Liver (tissue), 9 donors: ENCODE data around the gene THBS2. TPM values are rescaled to one million over a fixed set of nuclear protein-coding genes. Genes with fewer than 3 reads are reported as not detected.

ENCODE experiments used
- DNase-seq: peaks from one replicate; pipeline ENCODE4 v3.0.0-alpha.2; 2017; ENCODE audit warnings: low spot score
- H3K27ac ChIP-seq, 2 donors: one replicate each; pipeline ENCODE4 v1.7.0; 2013; ENCODE audit warnings: inconsistent platforms in 2 of 2, low read length in 2 of 2, control low read depth in 1 of 2, low read depth in 1 of 2, mild to moderate bottlenecking in 1 of 2
- H3K27me3 ChIP-seq, 4 donors: one replicate each; pipeline versions ENCODE4 v1.6.1 to v1.7.0; 2013; ENCODE audit warnings: low read length in 3 of 4, inconsistent platforms in 1 of 4, mild to moderate bottlenecking in 1 of 4, moderate library complexity in 1 of 4; ENCODE audit not compliant: control insufficient read depth in 4 of 4, insufficient read depth in 4 of 4
- H3K36me3 ChIP-seq, 4 donors: one replicate each; pipeline versions ENCODE4 v1.6.1 to v1.7.0; 2013; ENCODE audit warnings: low read length in 3 of 4, mild to moderate bottlenecking in 3 of 4, low read depth in 1 of 4, moderate library complexity in 1 of 4; ENCODE audit not compliant: control insufficient read depth in 4 of 4, insufficient read depth in 3 of 4
- H3K4me1 ChIP-seq, 4 donors: one replicate each; pipeline versions ENCODE4 v1.6.1 to v1.7.0; 2013; ENCODE audit warnings: low read length in 3 of 4, mild to moderate bottlenecking in 3 of 4, moderate library complexity in 1 of 4; ENCODE audit not compliant: control insufficient read depth in 4 of 4, insufficient read depth in 4 of 4
- H3K4me3 ChIP-seq, 3 donors: one replicate each; pipeline versions ENCODE4 v1.6.1 to v1.7.0; 2013; ENCODE audit warnings: low read length in 3 of 3, control low read depth in 1 of 3, low read depth in 1 of 3, mild to moderate bottlenecking in 1 of 3
- H3K9ac ChIP-seq, 2 donors: one replicate each; pipeline ENCODE4 v1.7.0; 2013; ENCODE audit warnings: low read length in 2 of 2, mild to moderate bottlenecking in 2 of 2, moderate library complexity in 2 of 2, control low read depth in 1 of 2, low read depth in 1 of 2
- H3K9me3 ChIP-seq, 4 donors: one replicate each; pipeline versions ENCODE4 v1.6.1 to v1.7.0; 2013; ENCODE audit warnings: low read length in 3 of 4; ENCODE audit not compliant: control insufficient read depth in 4 of 4
- FOXA1 ChIP-seq: IDR thresholded peaks from 2 replicates; pipeline ENCODE4 v1.6.1; 2016; ENCODE audit warnings: antibody characterized with exemption
- FOXA2 ChIP-seq: IDR thresholded peaks from 2 replicates; pipeline ENCODE4 v1.6.1; 2016; ENCODE audit warnings: antibody characterized with exemption
- HNF4A ChIP-seq, 2 donors: conservative IDR thresholded peaks; 2 replicates each; pipeline ENCODE4 v1.6.1; 2016; ENCODE audit warnings: antibody characterized with exemption in 2 of 2, mild to moderate bottlenecking in 2 of 2
- HNF4G ChIP-seq: IDR thresholded peaks from 2 replicates; pipeline ENCODE4 v1.6.1; 2016; ENCODE audit warnings: antibody characterized with exemption
- JUND ChIP-seq, 2 donors: IDR thresholded peaks; 2 replicates each; pipeline ENCODE4 v1.6.1; 2016; ENCODE audit warnings: antibody characterized with exemption in 2 of 2
- NR2F2 ChIP-seq: IDR thresholded peaks from 2 replicates; pipeline ENCODE4 v1.6.1; 2016; ENCODE audit warnings: antibody characterized with exemption
- RAD21 ChIP-seq, 2 donors: IDR thresholded peaks; 2 replicates each; pipeline ENCODE4 v1.6.1; 2016; ENCODE audit warnings: antibody characterized with exemption in 2 of 2, mild to moderate bottlenecking in 2 of 2
- RXRA ChIP-seq, 2 donors: IDR thresholded peaks; 2 replicates each; pipeline ENCODE4 v1.6.1; 2017 to 2018; ENCODE audit warnings: antibody characterized with exemption in 2 of 2, mild to moderate bottlenecking in 1 of 2
- SP1 ChIP-seq: IDR thresholded peaks from 2 replicates; pipeline ENCODE4 v1.6.1; 2018; ENCODE audit warnings: antibody characterized with exemption, mild to moderate bottlenecking
- TAF1 ChIP-seq: conservative IDR thresholded peaks from 2 replicates; pipeline ENCODE4 v1.6.1; 2016; ENCODE audit warnings: antibody characterized with exemption, mild to moderate bottlenecking
- YY1 ChIP-seq: IDR thresholded peaks from 2 replicates; pipeline ENCODE4 v1.6.1; 2016; ENCODE audit warnings: antibody characterized with exemption, mild to moderate bottlenecking
- WGBS: extraction: QIAGEN DNeasy Blood & Tissue Kit; methylation state at CpG from one replicate; pipeline ENCODE4 v1.1.7; 2013; 5-methylcytosine and 5-hydroxymethylcytosine counted together
- polyA plus RNA-seq, 2 donors: library from polyadenylated mRNA; stranded (reverse) in 1 of 2; unstranded in 1 of 2; fragments of 200-250 nt in 1 of 2; fragments of >200 nt in 1 of 2; fragmentation: Nextera tagmentation in 1 of 2; extraction: Ambion mirVana in 1 of 2; gene quantifications; one replicate each; pipeline versions ENCODE4 v1.2.1 to v1.2.3, GENCODE V29; 2013 to 2015
- total RNA-seq, 2 donors: library from RNA; depleted of rRNA; stranded (reverse); fragments of >200 nt; gene quantifications; one replicate each; pipeline ENCODE4 v1.2.3, GENCODE V29; 2014
- TF ChIP-seq, protein P1 (sequence below): IDR thresholded peaks from 2 replicates; pipeline ENCODE4 v1.6.1; 2016; ENCODE audit warnings: antibody characterized with exemption
- TF ChIP-seq, protein P2 (sequence below): IDR thresholded peaks from 2 replicates; pipeline ENCODE4 v1.6.1; 2016; ENCODE audit warnings: antibody characterized with exemption, mild to moderate bottlenecking
- TF ChIP-seq, protein P3 (sequence below): IDR thresholded peaks from 2 replicates; pipeline ENCODE4 v1.6.1; 2016; ENCODE audit warnings: antibody characterized with exemption
- TF ChIP-seq, protein P4 (sequence below): IDR thresholded peaks from 2 replicates; pipeline ENCODE4 v1.6.1; 2016; ENCODE audit warnings: antibody characterized with exemption
- donor health status: healthy.
- donor health status: healthy.
- donor health status: healthy.
- donor health status: healthy.
- donor health status: healthy.

THBS2 gene
- total and polyA plus RNA-seq, 4 donors, result 0.35 to 7.6 (median 6.2) TPM

DNA sequence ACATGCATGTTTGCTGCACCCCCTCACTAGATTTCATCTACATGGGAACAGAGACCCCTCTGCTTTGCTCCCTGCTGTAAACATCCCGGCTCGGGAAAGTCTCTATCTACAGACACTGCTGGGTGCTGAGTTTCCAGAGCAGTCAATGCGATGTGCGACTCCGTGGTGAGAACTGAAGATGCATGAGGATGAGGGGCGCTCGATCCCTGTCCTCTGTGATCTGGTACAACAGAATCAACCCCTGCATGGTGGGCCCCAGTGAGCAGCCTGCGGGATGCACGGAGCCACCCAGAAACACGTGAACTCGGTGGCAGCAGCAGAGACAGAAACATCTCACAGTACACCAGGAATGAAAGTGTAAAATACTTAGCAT is 83.1 kb downstream of the THBS2 start:
- no peaks in the 10 kb centered on the region for H3K4me1 ChIP-seq
- DNase-seq, result no peak
- H3K27ac ChIP-seq, result no peak overlapping the region
- WGBS, result 88% methylated on average over 11 of the region's 11 CpGs
- TF ChIP-seq, protein P1, sequence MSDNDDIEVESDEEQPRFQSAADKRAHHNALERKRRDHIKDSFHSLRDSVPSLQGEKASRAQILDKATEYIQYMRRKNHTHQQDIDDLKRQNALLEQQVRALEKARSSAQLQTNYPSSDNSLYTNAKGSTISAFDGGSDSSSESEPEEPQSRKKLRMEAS, result no peak
- TF ChIP-seq NR2F2 (no peak), HNF4A (conservative IDR thresholded peaks at IDR 0.05) (no peak), HNF4G (no peak), SP1 (no peak), FOXA1 (no peak), RXRA (IDR thresholded peaks at IDR 0.05) (no peak), JUND (IDR thresholded peaks at IDR 0.05) (no peak), YY1 (no peak), TAF1 (no peak)
- TF ChIP-seq, protein P2, sequence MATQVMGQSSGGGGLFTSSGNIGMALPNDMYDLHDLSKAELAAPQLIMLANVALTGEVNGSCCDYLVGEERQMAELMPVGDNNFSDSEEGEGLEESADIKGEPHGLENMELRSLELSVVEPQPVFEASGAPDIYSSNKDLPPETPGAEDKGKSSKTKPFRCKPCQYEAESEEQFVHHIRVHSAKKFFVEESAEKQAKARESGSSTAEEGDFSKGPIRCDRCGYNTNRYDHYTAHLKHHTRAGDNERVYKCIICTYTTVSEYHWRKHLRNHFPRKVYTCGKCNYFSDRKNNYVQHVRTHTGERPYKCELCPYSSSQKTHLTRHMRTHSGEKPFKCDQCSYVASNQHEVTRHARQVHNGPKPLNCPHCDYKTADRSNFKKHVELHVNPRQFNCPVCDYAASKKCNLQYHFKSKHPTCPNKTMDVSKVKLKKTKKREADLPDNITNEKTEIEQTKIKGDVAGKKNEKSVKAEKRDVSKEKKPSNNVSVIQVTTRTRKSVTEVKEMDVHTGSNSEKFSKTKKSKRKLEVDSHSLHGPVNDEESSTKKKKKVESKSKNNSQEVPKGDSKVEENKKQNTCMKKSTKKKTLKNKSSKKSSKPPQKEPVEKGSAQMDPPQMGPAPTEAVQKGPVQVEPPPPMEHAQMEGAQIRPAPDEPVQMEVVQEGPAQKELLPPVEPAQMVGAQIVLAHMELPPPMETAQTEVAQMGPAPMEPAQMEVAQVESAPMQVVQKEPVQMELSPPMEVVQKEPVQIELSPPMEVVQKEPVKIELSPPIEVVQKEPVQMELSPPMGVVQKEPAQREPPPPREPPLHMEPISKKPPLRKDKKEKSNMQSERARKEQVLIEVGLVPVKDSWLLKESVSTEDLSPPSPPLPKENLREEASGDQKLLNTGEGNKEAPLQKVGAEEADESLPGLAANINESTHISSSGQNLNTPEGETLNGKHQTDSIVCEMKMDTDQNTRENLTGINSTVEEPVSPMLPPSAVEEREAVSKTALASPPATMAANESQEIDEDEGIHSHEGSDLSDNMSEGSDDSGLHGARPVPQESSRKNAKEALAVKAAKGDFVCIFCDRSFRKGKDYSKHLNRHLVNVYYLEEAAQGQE, result no peak
- no peaks in the 10 kb centered on the region for H3K9me3 ChIP-seq
- no peaks in the 10 kb centered on the region for H3K27me3 ChIP-seq
- H3K9ac ChIP-seq, result no peak overlapping the region
- H3K4me3 ChIP-seq, result no peak overlapping the region
- no peaks in the 10 kb centered on the region for H3K36me3 ChIP-seq

DNA sequence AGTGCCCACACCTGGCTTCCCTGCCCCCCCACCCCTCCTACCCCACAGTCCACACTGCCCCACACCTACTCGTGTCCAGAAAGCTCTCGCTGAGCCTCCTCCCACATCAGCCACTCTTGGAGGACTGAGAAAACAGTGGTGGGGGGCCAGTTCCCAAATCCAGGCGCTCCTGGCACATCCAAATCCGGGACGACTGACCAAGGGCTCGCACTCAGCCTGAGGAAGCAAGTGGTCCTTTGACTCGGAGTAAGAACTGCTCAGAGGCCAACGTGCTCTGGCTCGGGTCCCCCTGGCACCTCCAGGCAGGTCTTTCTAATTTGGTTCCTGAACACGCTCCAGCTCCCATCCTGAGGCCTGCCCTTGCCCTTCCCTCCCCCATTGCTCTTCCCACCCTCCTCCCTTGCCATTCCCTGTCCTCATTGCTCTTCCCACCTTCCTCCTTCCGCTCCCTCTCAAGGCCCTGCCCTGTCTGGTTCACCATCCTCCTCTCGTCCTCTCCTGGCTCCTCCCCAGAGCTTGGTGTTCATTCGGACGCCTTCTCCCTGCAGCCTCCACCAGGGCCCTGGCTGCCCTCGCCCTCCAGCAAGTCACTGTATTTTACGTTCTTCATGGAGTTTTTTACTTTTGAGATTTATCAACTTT is 83.6 kb downstream of the THBS2 start:
- no peaks in the 10 kb centered on the region for H3K9me3 ChIP-seq
- no peaks in the 10 kb centered on the region for H3K4me1 ChIP-seq
- no peak for DNase-seq

More for the DNA sequence above, 83.6 kb downstream of the THBS2 start:
- H3K36me3 ChIP-seq, result no peaks in the 10 kb centered on the region
- no peak overlapping the region for H3K27ac ChIP-seq
- H3K4me3 ChIP-seq, result no peak overlapping the region
- 79% methylated on average over 16 of the region's 16 CpGs for WGBS
- H3K27me3 ChIP-seq, result no peaks in the 10 kb centered on the region
- TF ChIP-seq, protein P3, sequence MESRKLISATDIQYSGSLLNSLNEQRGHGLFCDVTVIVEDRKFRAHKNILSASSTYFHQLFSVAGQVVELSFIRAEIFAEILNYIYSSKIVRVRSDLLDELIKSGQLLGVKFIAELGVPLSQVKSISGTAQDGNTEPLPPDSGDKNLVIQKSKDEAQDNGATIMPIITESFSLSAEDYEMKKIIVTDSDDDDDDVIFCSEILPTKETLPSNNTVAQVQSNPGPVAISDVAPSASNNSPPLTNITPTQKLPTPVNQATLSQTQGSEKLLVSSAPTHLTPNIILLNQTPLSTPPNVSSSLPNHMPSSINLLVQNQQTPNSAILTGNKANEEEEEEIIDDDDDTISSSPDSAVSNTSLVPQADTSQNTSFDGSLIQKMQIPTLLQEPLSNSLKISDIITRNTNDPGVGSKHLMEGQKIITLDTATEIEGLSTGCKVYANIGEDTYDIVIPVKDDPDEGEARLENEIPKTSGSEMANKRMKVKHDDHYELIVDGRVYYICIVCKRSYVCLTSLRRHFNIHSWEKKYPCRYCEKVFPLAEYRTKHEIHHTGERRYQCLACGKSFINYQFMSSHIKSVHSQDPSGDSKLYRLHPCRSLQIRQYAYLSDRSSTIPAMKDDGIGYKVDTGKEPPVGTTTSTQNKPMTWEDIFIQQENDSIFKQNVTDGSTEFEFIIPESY, result no peak
- TF ChIP-seq JUND (IDR thresholded peaks at IDR 0.05) (no peak), NR2F2 (no peak), RXRA (IDR thresholded peaks at IDR 0.05) (no peak), FOXA1 (no peak), HNF4A (conservative IDR thresholded peaks at IDR 0.05) (no peak), FOXA2 (no peak), RAD21 (IDR thresholded peaks at IDR 0.05) (no peak), SP1 (no peak)
- TF ChIP-seq, protein P2, result no peak
- TF ChIP-seq, protein P1, result no peak
- TF ChIP-seq, protein P4, sequence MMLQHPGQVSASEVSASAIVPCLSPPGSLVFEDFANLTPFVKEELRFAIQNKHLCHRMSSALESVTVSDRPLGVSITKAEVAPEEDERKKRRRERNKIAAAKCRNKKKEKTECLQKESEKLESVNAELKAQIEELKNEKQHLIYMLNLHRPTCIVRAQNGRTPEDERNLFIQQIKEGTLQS, result no peak
- H3K9ac ChIP-seq, result no peak overlapping the region
